Temporal lobe (tissue), 1 donor: ENCODE results near the gene CERK. TPM values are rescaled to one million over a fixed set of nuclear protein-coding genes. Genes with fewer than 3 reads are reported as not detected.

Source experiments
- total RNA-seq: library from RNA; depleted of rRNA; stranded (reverse); fragments of >200 nt; gene quantifications from one replicate; pipeline ENCODE4 v1.2.3, GENCODE V29; 2014

Gene CERK
- total RNA-seq, 1 donor from 2014 or later = 32.9 TPM

Other genes starting within 250 kb of the CERK start
- gene CELSR1, start 200.6 kb downstream of the CERK start, total RNA-seq = 3.9 TPM
- gene GRAMD4, start 117.9 kb downstream of the CERK start, total RNA-seq = 48.7 TPM
- gene TBC1D22A, start 24.4 kb upstream of the CERK start, total RNA-seq = 4.7 TPM